NB4 (cell line): ENCODE data around the gene KIAA1217.

Source experiments
- MYC ChIP-seq: IDR thresholded peaks from 2 replicates; pipeline ENCODE4 v1.6.1; 2011; ENCODE audit warnings: low read depth, low read length
- TF ChIP-seq, protein P1 (sequence below): IDR thresholded peaks from one replicate; pipeline ENCODE4 v1.5.1; 2012; ENCODE audit warnings: low read depth, low read length

DNA sequence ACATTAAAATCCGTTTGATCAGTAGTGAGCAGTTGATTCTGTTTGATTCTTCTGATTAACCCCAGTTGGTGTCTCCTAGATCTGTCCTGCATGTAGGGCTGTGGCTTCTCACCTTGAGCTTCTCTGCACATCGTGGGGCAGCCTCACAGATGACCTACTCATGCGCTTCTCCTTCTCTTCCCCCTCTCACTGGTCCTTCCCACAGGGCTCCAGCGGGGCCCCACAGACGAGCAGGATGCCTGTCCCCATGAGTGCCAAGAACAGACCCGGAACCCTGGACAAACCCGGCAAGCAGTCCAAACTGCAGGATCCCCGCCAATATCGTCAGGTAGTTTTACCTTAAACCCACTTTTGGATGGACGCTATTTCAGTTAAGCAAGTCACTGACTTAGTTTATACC lies 335.8 kb downstream of the KIAA1217 start:
- TF ChIP-seq MYC, result no peak
- TF ChIP-seq, protein P1, sequence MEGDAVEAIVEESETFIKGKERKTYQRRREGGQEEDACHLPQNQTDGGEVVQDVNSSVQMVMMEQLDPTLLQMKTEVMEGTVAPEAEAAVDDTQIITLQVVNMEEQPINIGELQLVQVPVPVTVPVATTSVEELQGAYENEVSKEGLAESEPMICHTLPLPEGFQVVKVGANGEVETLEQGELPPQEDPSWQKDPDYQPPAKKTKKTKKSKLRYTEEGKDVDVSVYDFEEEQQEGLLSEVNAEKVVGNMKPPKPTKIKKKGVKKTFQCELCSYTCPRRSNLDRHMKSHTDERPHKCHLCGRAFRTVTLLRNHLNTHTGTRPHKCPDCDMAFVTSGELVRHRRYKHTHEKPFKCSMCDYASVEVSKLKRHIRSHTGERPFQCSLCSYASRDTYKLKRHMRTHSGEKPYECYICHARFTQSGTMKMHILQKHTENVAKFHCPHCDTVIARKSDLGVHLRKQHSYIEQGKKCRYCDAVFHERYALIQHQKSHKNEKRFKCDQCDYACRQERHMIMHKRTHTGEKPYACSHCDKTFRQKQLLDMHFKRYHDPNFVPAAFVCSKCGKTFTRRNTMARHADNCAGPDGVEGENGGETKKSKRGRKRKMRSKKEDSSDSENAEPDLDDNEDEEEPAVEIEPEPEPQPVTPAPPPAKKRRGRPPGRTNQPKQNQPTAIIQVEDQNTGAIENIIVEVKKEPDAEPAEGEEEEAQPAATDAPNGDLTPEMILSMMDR, result no peak
